GM10248 (cell line): ENCODE results near the gene FBF1.
A peak's percentile ranks its signal among the peaks of the same experiment; 100 is the strongest.

ENCODE experiments used
- CTCF ChIA-PET: fragments of 300-600 bp; sonication (Branson Sonifier 250); formaldehyde crosslinking; extraction: SDS; loops from one replicate; lab custom pipeline; 2021; ENCODE audit warnings: antibody characterized with exemption; lab: Yijun Ruan, JAX
- POLR2A ChIA-PET: fragments of 350-650 bp; sonication (Branson Sonifier 250); formaldehyde crosslinking; extraction: SDS; loops from one replicate; lab custom pipeline; 2020; ENCODE audit warnings: antibody characterized with exemption; lab: Yijun Ruan, JAX
- DNase-seq: peaks from one replicate; pipeline ENCODE4 v3.0.0; 2012; ENCODE audit errors: extremely low spot score
- TF ChIP-seq, protein P1 (sequence below): IDR thresholded peaks from 2 replicates; pipeline ENCODE4 v1.5.1; 2012; ENCODE audit warnings: mild to moderate bottlenecking, low read depth; ENCODE audit errors: extremely low read depth, missing control alignments, control extremely low read depth

FBF1 gene

DNA sequence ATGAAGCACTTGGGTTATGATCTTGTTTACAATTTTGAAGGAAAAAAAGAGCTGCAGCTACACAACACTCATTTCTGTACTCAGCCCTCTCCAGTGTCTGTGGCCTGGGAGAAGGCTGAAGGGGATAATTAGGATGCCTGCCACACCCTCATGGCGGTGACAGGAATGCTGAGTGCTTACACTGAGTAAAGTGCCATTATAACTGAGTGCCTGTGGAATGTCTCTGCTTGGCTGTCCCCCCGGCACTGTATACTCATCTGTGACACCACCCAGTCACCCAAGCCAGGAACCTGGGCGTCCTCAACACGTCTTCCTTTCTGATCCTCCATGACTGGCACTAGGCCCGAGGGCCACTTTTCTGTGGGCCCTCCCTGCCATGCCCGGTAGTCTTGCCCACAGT lies 32.6 kb downstream of the FBF1 start:
- DNase-seq: no peak
- ChIA-PET POLR2A (no interaction called here), CTCF (interaction anchor here (4.2 to 12.4 kb wide), 2 partner anchors 20 to 98 kb away, joined by 28 to 239 read pairs; partner anchors contain the start of gene CDK3)
- TF ChIP-seq, protein P1, sequence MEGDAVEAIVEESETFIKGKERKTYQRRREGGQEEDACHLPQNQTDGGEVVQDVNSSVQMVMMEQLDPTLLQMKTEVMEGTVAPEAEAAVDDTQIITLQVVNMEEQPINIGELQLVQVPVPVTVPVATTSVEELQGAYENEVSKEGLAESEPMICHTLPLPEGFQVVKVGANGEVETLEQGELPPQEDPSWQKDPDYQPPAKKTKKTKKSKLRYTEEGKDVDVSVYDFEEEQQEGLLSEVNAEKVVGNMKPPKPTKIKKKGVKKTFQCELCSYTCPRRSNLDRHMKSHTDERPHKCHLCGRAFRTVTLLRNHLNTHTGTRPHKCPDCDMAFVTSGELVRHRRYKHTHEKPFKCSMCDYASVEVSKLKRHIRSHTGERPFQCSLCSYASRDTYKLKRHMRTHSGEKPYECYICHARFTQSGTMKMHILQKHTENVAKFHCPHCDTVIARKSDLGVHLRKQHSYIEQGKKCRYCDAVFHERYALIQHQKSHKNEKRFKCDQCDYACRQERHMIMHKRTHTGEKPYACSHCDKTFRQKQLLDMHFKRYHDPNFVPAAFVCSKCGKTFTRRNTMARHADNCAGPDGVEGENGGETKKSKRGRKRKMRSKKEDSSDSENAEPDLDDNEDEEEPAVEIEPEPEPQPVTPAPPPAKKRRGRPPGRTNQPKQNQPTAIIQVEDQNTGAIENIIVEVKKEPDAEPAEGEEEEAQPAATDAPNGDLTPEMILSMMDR: no peak

DNA sequence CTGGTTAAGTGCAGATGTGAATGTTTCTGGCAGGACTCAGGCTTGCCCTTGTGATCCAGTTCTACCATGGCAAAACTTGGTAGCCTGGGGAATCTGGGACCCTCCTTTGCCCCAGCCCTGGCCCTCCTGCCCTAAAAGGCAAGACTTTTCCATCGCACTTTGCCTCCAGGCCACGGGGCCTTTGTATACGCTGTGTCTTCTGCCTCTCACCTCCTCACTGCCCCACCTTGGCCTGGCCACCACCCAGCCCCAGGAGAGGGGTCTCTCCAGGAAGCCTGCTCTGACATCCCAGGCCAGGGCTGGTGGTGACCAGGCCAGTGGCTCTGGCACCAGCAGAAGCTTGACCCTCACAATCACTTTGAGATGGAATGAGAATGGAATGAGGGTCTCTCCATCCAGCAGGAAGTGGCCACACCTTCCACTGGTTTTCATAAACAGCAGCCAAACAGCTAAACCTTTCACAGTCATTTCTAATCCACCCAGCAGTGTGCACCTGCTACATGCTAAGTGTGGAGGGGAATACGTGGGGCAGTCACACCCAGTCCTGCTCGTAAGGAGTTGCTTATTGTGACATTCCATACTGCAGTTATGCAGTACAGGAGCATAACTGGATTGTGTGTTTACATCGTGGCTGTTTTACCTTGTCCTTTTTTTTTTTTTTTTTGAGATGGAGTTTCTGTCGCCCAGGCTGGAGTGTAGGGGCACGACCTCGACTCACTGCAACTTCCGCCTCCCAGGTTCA lies 34.5 kb downstream of the FBF1 start:
- TF ChIP-seq, protein P1: no peak
- DNase-seq: no peak
- CTCF ChIA-PET: interaction anchor here (1.1 to 12.4 kb wide), 13 partner anchors 9 to 112 kb away, joined by 3 to 239 read pairs (median 5); partner anchors contain the start of genes CDK3, TRIM65 and WBP2
- POLR2A ChIA-PET: no interaction called here

DNA sequence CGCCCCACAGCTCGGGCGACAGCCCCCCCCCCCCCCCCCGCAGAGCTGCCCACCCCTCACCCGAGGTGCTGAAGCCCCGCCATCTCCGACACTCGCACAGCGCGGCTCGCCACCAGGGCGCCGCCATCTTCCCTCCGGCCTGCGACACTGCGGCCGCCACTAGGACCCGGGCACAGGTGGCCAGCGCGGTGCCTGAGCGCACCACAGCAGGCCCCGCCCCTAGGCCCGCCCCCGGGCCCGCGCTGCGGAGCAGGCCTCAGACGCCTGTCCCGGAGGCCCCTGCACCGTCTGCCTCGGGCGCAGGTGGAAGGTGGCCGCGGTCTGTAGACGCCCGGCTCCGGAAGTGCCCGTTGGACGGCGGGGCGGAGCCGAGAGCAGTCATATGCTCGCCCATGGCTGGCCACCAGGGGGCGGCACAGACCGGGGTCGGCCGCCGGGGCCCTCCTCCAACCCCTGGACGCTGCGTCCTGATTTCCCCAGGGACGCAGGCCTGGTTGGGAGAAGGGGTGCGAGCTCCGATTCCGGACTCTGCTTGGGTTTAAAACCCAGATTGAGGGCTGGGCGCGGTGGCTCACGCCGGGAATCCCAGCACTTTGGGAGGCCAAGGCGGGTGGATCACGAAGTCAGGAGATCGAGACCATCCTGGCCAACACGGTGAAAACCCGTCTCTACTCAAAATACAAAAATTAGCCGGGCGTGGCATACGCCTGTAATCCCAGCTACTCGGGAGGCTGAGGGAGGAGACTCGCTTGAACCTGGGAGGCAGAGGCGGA lies 35.9 kb downstream of the FBF1 start, which contains the start of gene MRPL38:
TSS of gene MRPL38 (minus strand) at position 136 of the 773 bp plus-strand sequence. CDS start at position 127, 9 bp downstream.
- ChIA-PET POLR2A (no interaction called here), CTCF (interaction anchor here (0.7 to 12.4 kb wide), 35 partner anchors 10 to 480 kb away, joined by 3 to 239 read pairs (median 3); partner anchors contain the start of genes ACOX1, CDK3, TEN1 and TRIM65)
- DNase-seq: peak; percentile 99
- TF ChIP-seq, protein P1: peak; percentile 87

DNA sequence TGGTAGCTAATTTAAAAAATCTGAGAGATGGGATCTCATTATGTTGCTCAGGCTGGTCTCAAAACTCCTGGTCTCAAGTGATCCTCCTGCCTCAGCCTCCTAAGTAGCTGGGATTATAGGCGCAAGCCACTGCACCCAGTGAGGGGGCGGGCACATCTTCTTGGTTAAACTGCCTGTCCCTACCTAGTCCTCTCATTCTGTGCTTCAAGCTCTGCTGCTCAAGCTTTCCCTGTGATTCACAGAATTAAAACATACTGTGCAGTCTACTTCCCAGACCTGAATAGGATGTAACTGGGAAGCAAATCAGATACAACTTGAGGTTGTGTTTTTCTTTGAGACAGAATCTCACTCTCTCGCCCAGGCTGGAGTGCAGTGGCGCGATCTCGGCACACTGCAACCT lies 38.4 kb downstream of the FBF1 start:
- TF ChIP-seq, protein P1: no peak
- DNase-seq: no peak
- ChIA-PET POLR2A (no interaction called here), CTCF (interaction anchor here (1.4 to 12.4 kb wide), 4 partner anchors 26 to 377 kb away, joined by 3 to 239 read pairs (median 9); partner anchors contain the start of gene CDK3)

DNA sequence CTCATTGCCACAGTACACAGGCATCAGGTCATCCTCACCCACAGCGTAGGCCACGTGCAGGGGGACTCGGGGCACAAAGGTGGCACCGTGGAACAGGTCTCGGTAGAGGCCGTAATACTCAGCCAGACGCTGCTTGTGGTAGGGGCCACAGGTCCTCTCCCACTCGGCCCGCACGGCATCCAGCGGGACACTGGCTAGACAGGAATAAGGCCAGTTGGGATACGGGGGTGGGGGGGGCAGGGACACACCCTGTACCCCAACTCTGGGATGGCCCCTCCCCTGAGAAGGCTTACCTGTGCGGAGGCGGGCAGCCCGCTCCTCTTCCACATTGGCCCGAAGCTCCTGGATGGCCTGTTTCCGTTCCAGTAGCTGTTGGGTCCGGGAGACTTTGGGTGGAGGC lies 39.1 kb downstream of the FBF1 start:
- ChIA-PET POLR2A (no interaction called here), CTCF (interaction anchor here (2.9 to 12.4 kb wide), 2 partner anchors 25 to 105 kb away, joined by 13 to 239 read pairs; partner anchors contain the start of gene CDK3)
- no peak for DNase-seq
- TF ChIP-seq, protein P1: no peak
